Stimulated activated CD4-positive, alpha-beta T cell treated with anti-CD3 and anti-CD28 coated beads, Interleukin-2, amount 100 ng/mL, for 48 hours (primary cell): Measurements from ENCODE around the gene PRKN.

ENCODE experiments used
- DNase-seq, 2 donors: peaks; one replicate each; pipeline ENCODE4 v3.0.0-alpha.2; 2020

The PRKN gene

GRCh38 chr6:162088091-162088490 lies 639.5 kb downstream of the PRKN start:
- DNase-seq: no peak

- no peak for DNase-seq
Observed at GRCh38 chr6:162085561-162085960, 642.0 kb downstream of the PRKN start.

DNA sequence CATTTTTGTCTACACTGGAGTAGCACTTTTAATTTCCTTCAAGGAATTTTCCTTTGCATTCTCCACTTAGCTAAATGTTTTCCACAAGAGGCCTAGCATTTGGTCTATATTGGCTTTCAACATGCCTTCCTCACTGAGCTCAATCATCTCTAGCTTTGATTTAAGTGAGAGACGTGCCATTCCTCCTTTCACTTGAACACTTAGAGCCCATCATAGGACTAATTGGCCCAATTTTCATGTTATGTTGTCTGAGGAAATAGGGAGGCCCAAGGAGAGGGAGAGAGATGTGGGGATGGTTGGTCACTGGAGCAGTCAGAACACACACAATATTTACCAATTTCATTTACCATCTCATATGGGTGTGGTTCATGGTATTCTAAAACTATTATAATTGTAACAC lies 645.0 kb downstream of the PRKN start:
- DNase-seq: no peak

- no peak for DNase-seq
Observed at GRCh38 chr6:162078667-162079066, 648.9 kb downstream of the PRKN start.

DNA sequence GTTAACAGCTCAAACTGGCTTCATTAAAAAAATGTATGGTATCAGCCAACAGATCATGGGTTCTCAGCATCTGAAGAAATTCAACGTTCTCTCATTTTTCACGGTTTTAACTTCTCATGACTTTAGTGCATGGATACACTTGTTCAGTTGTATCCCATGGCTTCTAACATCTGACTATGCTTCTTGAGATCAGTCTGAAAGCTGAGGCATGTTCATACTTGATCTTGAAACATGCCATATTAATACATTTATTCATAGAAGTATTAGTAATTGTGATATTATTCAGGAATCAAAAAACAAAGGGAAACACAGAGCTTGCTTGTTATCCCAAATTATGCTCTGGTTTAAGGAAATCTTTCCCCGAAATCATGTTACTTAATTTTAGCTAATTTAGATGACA lies 649.4 kb downstream of the PRKN start:
- DNase-seq: no peak

GRCh38 chr6:162076816-162077215 lies 650.8 kb downstream of the PRKN start:
- DNase-seq: no peak

DNA sequence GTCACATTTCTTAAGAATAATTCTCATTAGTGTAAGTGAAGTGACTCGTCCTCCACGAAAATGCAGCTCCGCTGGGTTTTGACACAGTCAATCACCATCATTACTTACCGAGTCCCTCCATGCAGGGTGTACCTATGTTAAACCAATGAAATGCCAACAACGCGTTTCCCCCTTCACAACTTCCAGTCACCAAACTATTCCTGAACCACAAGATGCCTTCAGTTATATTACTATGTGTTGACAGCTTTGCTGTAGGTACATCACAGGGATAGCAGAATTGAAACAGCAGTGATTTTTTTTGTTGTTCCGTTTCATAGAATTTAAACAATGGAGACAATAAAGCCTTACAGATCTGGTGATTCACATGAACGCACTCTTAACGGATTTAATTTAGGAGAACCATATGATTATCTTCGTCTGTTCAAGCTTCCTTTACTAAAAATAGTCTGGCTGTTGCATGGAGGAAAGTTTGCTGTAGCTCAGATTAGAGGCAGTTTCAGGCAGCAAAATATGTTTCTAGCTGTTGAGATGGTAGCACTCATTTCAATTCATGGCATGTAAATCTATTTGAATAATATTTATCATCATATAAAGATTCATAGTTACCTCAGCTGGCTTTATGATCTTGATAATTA lies 652.8 kb downstream of the PRKN start:
- DNase-seq: no peak

- no peak for DNase-seq
Observed at GRCh38 chr6:162070639-162071038, 656.9 kb downstream of the PRKN start.

GRCh38 chr6:162069995-162070394 lies 657.6 kb downstream of the PRKN start:
- no peak for DNase-seq

GRCh38 chr6:162068340-162068739 lies 659.2 kb downstream of the PRKN start:
- no peak for DNase-seq

- DNase-seq: no peak
Observed at GRCh38 chr6:162063666-162064065, 663.9 kb downstream of the PRKN start.

- no peak for DNase-seq
Observed at GRCh38 chr6:162058281-162058875, 669.2 kb downstream of the PRKN start.

- DNase-seq: no peak
Observed at GRCh38 chr6:162056745-162057144, 670.8 kb downstream of the PRKN start.

- no peak for DNase-seq
Observed at GRCh38 chr6:162056061-162056460, 671.5 kb downstream of the PRKN start.

- no peak for DNase-seq
Observed at GRCh38 chr6:162055365-162055764, 672.2 kb downstream of the PRKN start.

- DNase-seq: no peak
Observed at GRCh38 chr6:162053084-162053483, 674.5 kb downstream of the PRKN start.

GRCh38 chr6:162050579-162050978 lies 677.0 kb downstream of the PRKN start:
- no peak for DNase-seq

DNA sequence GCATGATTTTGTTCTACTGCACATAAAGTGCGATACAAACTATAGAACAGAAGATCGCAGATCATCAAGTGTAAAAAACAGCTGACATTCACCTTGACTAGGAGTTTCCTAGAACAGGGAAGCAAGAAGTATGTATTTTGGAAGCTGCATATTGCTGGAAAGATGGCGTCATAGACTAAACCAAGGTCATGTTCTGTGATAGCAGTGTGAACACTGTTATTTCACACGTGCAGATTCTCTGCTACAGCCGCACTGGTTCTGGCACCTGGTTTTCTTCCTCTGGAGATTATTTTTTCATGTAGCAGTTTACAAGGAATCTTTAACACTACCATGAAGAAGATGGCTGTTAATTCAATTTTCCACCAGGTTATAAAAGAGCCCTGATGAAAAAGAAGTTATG lies 681.2 kb downstream of the PRKN start:
- DNase-seq: no peak

DNA sequence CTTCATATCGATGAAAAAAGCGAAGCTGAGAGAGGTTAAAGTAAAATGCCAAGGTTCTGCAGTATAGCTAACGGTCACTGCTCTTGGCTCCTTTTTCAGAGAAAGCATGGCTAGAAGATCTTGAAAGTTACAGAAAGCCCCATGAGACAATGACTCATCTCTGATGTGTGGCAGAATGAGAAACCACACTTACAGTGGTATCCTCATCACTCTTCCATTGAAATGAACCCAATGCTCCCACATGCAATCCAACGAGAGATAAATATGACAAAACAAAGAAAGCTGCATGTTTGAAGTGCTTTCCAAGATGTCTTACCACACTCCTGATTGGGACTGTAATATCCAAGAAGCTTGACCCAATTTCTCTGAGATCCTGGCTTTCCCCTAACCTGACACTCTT lies 694.9 kb downstream of the PRKN start:
- DNase-seq: no peak

DNA sequence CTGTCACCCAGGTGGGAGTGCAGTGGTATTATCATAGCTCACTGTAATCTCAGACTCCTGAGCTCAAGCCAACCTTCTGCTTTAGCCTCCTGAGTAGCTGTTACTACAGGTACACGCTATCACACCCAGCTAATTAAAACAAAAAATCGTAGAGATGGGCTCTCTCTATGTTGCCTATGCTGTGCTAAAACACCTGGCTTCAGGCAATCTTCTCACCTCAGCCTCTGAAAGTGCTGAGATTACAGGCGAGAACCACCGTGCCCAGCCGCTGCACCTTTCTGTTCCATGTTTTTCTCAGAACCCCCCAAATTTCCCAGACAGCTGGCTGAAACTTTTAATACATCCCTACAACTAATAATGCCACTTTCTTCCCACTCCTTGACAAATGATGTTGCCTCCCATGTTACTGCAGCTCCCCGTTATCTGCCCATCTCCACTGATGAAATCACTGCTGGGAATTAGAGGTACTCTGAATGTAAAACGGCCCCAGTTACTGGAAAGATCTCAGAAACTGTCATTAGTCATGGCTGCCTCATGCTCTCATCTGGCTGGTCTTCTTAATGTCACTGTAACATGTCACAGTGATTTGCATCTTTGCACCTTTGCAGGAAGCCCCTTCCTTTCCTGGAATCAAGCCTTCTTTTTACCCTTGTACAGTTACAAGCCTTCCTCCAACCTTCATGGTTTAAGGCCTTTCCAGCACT lies 697.5 kb downstream of the PRKN start:
- DNase-seq: no peak

- no peak for DNase-seq
Observed at GRCh38 chr6:162026843-162027242, 700.7 kb downstream of the PRKN start.

GRCh38 chr6:162026031-162026430 lies 701.5 kb downstream of the PRKN start:
- no peak for DNase-seq

GRCh38 chr6:162019349-162019748 lies 708.2 kb downstream of the PRKN start:
- DNase-seq: no peak

DNA sequence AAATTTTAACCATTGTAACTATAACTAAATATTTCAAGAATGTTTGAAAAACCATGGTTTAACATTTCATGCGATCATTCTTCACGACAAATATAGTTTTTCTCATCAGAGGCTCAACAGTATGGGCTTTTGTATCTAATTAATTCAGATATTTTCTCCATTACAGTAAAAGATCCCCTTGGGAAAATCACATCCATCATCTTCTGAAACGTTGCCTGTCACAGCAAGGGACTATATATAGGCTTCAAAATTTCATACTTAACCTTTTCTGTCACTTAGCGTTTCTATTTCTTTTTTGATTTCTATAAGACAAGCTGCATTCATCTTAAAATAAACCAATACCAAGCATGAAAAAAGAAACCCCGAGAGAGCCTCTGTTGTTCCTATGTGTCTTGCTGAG lies 710.0 kb downstream of the PRKN start:
- no peak for DNase-seq
